ENCODE data around the gene TBL1XR1.
A peak's percentile ranks its signal among the peaks of the same experiment; 100 is the strongest.
"Not testable (repeated sequence)": the region's sequence is repeated elsewhere in the genome, so short reads cannot be mapped to it uniquely, and the experiment has no call there.

TBL1XR1 gene

GRCh38 chr3:177208223-177208622 lies 10.9 kb upstream of the TBL1XR1 start:
- DNase-seq, result no peak

GRCh38 chr3:177206936-177207335 lies 9.7 kb upstream of the TBL1XR1 start:
- DNase-seq, result no peak

- DNase-seq, result no peak
These were observed 6.6 kb upstream of the TBL1XR1 start for GRCh38 chr3:177203689-177204395.

- not testable (repeated sequence) for DNase-seq
These were observed 5.7 kb upstream of the TBL1XR1 start for GRCh38 chr3:177203016-177203415.

GRCh38 chr3:177201700-177202397 lies 4.6 kb upstream of the TBL1XR1 start:
- no peak for DNase-seq

GRCh38 chr3:177199206-177199760 lies 2.0 kb upstream of the TBL1XR1 start:
- DNase-seq, result no peak

- DNase-seq, result peak; percentile 56
These were observed 612 bp upstream of the TBL1XR1 start for GRCh38 chr3:177197727-177198460.

GRCh38 chr3:177196456-177197040 lies 734 bp downstream of the TBL1XR1 start:
- DNase-seq, result peak; percentile 13

- DNase-seq, result no peak
These were observed 1.2 kb downstream of the TBL1XR1 start for GRCh38 chr3:177196008-177196455.

GRCh38 chr3:177195242-177195991 lies 1.9 kb downstream of the TBL1XR1 start:
- DNase-seq, result no peak

- DNase-seq, result no peak
These were observed 3.0 kb downstream of the TBL1XR1 start for GRCh38 chr3:177194299-177194698.

GRCh38 chr3:177193688-177194268 lies 3.5 kb downstream of the TBL1XR1 start:
- DNase-seq, result no peak

GRCh38 chr3:177193275-177193674 lies 4.0 kb downstream of the TBL1XR1 start:
- DNase-seq, result not testable (repeated sequence)

GRCh38 chr3:177190756-177191681 lies 6.3 kb downstream of the TBL1XR1 start:
- DNase-seq, result no peak

GRCh38 chr3:177190184-177190583 lies 7.1 kb downstream of the TBL1XR1 start:
- not testable (repeated sequence) for DNase-seq

GRCh38 chr3:177188325-177188724 lies 9.0 kb downstream of the TBL1XR1 start:
- DNase-seq, result not testable (repeated sequence)

- no peak for DNase-seq
These were observed 11.0 kb downstream of the TBL1XR1 start for GRCh38 chr3:177186306-177186705.

- no peak for DNase-seq
These were observed 12.2 kb downstream of the TBL1XR1 start for GRCh38 chr3:177185035-177185574.

- not testable (repeated sequence) for DNase-seq
These were observed 12.7 kb downstream of the TBL1XR1 start for GRCh38 chr3:177184602-177185001.

- no peak for DNase-seq
These were observed 14.9 kb downstream of the TBL1XR1 start for GRCh38 chr3:177182352-177182751.
